ENCODE results near the gene MOCS1. TPM values are rescaled to one million over a fixed set of nuclear protein-coding genes. Genes with fewer than 3 reads are reported as not detected.
A peak's percentile ranks its signal among the peaks of the same experiment; 100 is the strongest.

The MOCS1 gene
- total and polyA plus RNA-seq, 9 of the 15 experiments (the other 6 are each of a cell fraction or from before 2014, with no cell fraction given), result 0.69 to 12.7 (median 8.7) TPM

- TF ChIP-seq, protein P1, sequence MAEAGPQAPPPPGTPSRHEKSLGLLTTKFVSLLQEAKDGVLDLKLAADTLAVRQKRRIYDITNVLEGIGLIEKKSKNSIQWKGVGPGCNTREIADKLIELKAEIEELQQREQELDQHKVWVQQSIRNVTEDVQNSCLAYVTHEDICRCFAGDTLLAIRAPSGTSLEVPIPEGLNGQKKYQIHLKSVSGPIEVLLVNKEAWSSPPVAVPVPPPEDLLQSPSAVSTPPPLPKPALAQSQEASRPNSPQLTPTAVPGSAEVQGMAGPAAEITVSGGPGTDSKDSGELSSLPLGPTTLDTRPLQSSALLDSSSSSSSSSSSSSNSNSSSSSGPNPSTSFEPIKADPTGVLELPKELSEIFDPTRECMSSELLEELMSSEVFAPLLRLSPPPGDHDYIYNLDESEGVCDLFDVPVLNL (CRISPR knock-in tag; IDR thresholded peaks at IDR 0.05; ENCODE audit: low read depth), result no peak
- TF ChIP-seq HNRNPL (IDR thresholded peaks at IDR 0.05; ENCODE audit: low read depth, low read length) (no peak), TSC22D4 (tag; IDR thresholded peaks at IDR 0.05) (no peak), RBM15 (IDR thresholded peaks at IDR 0.05; ENCODE audit: insufficient read depth, low read length) (no peak), ATF6 (CRISPR knock-in tag; IDR thresholded peaks at IDR 0.05) (no peak), ZNF764 (CRISPR knock-in tag; IDR thresholded peaks at IDR 0.05; ENCODE audit: low read depth) (no peak), CTBP1 (IDR thresholded peaks at IDR 0.05; ENCODE audit: borderline replicate concordance) (peak; percentile 38; the same call in 1 of the 2 replicates), NR2F6 (CRISPR knock-in tag; IDR thresholded peaks at IDR 0.05) (no peak)
- TF ChIP-seq, protein P2, sequence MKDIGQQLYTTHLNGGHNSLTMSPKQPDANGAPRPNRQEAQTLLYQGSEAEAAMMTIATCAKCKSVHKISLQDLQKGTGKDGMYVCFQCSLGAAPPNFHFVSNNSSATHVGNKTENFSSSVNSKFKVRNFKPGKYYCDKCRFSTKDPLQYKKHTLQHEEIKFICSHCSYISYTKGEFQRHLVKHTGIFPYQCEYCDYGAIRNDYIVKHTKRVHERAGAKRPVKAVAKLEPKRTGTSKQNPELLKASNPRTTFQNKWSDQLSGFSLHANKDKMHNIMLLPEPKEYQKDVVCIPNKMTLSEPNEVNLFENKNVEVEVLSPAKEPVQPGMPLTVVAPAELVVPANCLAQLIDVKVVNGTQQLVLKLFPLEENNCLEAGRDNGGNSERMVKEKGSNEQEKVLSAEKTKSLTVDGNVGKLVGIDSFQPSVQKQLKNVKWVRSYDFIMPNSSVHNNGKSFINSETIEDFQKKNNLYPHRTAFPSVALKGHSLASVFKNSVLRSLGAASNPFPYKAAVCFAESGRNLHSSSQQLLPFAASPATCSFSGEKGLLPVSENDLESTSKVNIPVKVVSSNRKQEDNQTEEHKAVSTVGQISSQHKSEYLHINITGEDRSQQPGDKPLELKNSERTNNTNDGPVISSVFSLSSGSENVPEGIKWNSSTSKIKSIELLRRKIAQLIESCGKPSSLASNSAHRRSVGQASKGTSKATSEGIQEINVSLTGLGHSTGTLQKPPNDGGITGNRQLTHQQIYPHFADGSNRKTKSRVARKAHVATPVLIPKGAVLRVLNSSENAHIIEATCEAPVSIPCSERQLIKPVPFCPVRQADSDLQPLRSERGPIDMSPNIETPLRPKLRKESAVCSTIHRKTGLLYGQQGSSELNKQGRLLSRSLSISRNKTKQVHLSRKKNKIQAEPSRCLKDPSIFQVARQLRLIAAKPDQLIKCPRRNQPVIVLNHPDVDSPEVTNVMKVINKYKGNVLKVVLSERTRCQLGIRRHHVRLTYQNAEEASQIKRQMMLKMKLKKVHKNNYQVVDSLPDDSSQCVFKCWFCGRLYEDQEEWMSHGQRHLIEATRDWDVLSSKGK (CRISPR knock-in tag; IDR thresholded peaks at IDR 0.05), result no peak
- TF ChIP-seq, protein P3, sequence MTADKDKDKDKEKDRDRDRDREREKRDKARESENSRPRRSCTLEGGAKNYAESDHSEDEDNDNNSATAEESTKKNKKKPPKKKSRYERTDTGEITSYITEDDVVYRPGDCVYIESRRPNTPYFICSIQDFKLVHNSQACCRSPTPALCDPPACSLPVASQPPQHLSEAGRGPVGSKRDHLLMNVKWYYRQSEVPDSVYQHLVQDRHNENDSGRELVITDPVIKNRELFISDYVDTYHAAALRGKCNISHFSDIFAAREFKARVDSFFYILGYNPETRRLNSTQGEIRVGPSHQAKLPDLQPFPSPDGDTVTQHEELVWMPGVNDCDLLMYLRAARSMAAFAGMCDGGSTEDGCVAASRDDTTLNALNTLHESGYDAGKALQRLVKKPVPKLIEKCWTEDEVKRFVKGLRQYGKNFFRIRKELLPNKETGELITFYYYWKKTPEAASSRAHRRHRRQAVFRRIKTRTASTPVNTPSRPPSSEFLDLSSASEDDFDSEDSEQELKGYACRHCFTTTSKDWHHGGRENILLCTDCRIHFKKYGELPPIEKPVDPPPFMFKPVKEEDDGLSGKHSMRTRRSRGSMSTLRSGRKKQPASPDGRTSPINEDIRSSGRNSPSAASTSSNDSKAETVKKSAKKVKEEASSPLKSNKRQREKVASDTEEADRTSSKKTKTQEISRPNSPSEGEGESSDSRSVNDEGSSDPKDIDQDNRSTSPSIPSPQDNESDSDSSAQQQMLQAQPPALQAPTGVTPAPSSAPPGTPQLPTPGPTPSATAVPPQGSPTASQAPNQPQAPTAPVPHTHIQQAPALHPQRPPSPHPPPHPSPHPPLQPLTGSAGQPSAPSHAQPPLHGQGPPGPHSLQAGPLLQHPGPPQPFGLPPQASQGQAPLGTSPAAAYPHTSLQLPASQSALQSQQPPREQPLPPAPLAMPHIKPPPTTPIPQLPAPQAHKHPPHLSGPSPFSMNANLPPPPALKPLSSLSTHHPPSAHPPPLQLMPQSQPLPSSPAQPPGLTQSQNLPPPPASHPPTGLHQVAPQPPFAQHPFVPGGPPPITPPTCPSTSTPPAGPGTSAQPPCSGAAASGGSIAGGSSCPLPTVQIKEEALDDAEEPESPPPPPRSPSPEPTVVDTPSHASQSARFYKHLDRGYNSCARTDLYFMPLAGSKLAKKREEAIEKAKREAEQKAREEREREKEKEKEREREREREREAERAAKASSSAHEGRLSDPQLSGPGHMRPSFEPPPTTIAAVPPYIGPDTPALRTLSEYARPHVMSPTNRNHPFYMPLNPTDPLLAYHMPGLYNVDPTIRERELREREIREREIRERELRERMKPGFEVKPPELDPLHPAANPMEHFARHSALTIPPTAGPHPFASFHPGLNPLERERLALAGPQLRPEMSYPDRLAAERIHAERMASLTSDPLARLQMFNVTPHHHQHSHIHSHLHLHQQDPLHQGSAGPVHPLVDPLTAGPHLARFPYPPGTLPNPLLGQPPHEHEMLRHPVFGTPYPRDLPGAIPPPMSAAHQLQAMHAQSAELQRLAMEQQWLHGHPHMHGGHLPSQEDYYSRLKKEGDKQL (CRISPR knock-in tag; IDR thresholded peaks at IDR 0.05; ENCODE audit: borderline replicate concordance), result no peak
Measured at GRCh38 chr6:39950125-39950720, 16.0 kb upstream of the MOCS1 start (continued).
